PC-3 (cell line): ENCODE results near the gene ZNF283.

Source experiments
- CTCF ChIP-seq: fragments of 300-600 bp; sonication (generic); conservative IDR thresholded peaks from 2 replicates; pipeline ENCODE4 v1.5.1; 2017; ENCODE audit warnings: antibody characterized with exemption, low read depth, mild to moderate bottlenecking, low read length
- EZH2 ChIP-seq: fragments of 300-600 bp; sonication (generic); IDR thresholded peaks from one replicate; pipeline ENCODE4 v1.6.1; 2017; ENCODE audit warnings: antibody characterized with exemption, mild to moderate bottlenecking, low read length; ENCODE audit not compliant: unreplicated experiment
- EZH2phosphoT487 ChIP-seq: fragments of 300-600 bp; sonication (generic); IDR thresholded peaks from 2 replicates; pipeline ENCODE4 v1.6.1; 2018; ENCODE audit warnings: mild to moderate bottlenecking, antibody characterized with exemption, low read length, borderline replicate concordance

- no peak for TF ChIP-seq CTCF
- no peak for TF ChIP-seq EZH2
- no peak for TF ChIP-seq EZH2phosphoT487
Measured at GRCh38 chr19:43858174-43858573, 31.1 kb downstream of the ZNF283 start.
